Measurements from ENCODE around the gene HYAL4.

- TF ChIP-seq, protein P1, sequence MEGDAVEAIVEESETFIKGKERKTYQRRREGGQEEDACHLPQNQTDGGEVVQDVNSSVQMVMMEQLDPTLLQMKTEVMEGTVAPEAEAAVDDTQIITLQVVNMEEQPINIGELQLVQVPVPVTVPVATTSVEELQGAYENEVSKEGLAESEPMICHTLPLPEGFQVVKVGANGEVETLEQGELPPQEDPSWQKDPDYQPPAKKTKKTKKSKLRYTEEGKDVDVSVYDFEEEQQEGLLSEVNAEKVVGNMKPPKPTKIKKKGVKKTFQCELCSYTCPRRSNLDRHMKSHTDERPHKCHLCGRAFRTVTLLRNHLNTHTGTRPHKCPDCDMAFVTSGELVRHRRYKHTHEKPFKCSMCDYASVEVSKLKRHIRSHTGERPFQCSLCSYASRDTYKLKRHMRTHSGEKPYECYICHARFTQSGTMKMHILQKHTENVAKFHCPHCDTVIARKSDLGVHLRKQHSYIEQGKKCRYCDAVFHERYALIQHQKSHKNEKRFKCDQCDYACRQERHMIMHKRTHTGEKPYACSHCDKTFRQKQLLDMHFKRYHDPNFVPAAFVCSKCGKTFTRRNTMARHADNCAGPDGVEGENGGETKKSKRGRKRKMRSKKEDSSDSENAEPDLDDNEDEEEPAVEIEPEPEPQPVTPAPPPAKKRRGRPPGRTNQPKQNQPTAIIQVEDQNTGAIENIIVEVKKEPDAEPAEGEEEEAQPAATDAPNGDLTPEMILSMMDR (IDR thresholded peaks at IDR 0.05): no peak
- no peak for TF ChIP-seq POLR2AphosphoS5 (IDR thresholded peaks at IDR 0.05)
- no peak for TF ChIP-seq POLR2A (IDR thresholded peaks at IDR 0.05)
These were observed 49.1 kb upstream of the HYAL4 start for GRCh38 chr7:123795917-123796316.

Data from suprapubic skin (tissue), 4 donors.